H1 (cell line): ENCODE measurements around the gene TXNDC16. TPM values are rescaled to one million over a fixed set of nuclear protein-coding genes. Genes with fewer than 3 reads are reported as not detected.

Source experiments
- GTF2F1 ChIP-seq: IDR thresholded peaks from 2 replicates; pipeline ENCODE4 v1.6.1; 2012; ENCODE audit warnings: low read depth, low read length, improper control_type of control experiment, borderline replicate concordance
- HDAC2 ChIP-seq, 2 experiments: fragments of 300-600 bp in 1 of 2; sonication (generic) in 1 of 2; IDR thresholded peaks; 2 replicates each; pipeline ENCODE4 v1.6.1; 2011 to 2012; ENCODE audit warnings: low read depth in 2 of 2, low read length in 2 of 2, mild to moderate bottlenecking in 2 of 2, moderate library complexity in 2 of 2, borderline replicate concordance in 1 of 2, inconsistent platforms in 1 of 2
- MAFK ChIP-seq: IDR thresholded peaks from 2 replicates; pipeline ENCODE4 v1.6.1; 2012; ENCODE audit warnings: low read depth, mild to moderate bottlenecking, improper control_type of control experiment, low read length
- RFX5 ChIP-seq: IDR thresholded peaks from 2 replicates; pipeline ENCODE4 v1.6.1; 2011; ENCODE audit warnings: low read depth, low read length, improper control_type of control experiment, borderline replicate concordance
- SRF ChIP-seq: IDR thresholded peaks from 2 replicates; pipeline ENCODE4 v1.6.1; 2011; ENCODE audit warnings: mild to moderate bottlenecking, low read depth, low read length, moderate library complexity
- YY1 ChIP-seq: IDR thresholded peaks from 2 replicates; pipeline ENCODE4 v1.6.1; 2011; ENCODE audit warnings: low read depth, mild to moderate bottlenecking, low read length
- polyA plus RNA-seq, 7 experiments: library from polyadenylated mRNA; depleted of rRNA in 3 of 7; stranded (reverse) in 5 of 7; unstranded in 2 of 7; fragments of >200 nt in 5 of 7; fragments of 200-250 nt in 2 of 7; gene quantifications; 1 replicate in 5 of 7; 2 replicates in 1 of 7; 4 replicates in 1 of 7; pipeline versions ENCODE4 v1.2.1 to v1.2.3, GENCODE V29; 2011 to 2013; ENCODE audit warnings: missing spikeins in 2 of 7, mixed read lengths in 2 of 7
- total RNA-seq: library from RNA; stranded (reverse); fragmentation: NEBNext Ultra II Directional; extraction: Animal tissue kit (Norgen Biotek cat#: 25700); gene quantifications from 2 replicates; pipeline ENCODE4 v1.2.1, GENCODE V29; 2021

The TXNDC16 gene
- total and polyA plus RNA-seq, 2 of the 8 experiments (the other 6 are each of a cell fraction or from before 2014, with no cell fraction given), result 6.7 to 14.3 TPM

DNA sequence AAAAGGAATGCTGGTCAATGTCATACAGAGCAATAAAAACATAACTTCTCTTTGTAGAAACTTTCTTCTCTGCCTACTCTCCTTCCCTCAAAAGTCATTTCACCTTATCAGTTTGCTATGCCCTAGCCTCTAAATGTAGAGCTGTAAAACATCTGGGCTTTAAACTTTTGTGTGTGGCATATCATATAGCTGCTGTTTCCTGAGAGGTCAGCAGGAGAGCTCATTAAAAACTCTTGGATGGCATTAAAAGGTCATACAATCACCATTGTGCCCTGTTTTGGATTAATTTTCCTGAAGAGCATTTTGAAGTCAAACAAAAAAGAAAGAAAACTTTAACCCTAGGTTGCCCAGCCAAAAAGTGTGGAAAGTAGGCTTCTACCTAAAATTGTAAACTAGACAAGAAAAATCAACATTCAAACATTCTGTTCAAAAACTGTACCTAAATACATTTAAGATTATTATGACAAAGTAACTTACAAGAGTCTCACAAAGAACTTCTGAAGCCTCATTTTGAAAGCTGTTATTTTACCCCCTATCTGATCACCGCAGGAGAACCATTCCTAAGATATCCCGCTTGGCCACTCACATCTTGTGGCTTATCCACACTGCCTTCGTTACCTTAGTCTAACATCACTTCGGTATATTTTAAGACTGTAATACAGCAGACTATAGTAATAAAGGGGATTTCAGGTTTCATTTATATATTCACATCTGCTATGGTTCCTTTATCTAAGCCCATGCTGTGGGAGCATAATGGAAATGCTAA, 38.1 kb downstream of the TXNDC16 start (continued):
- TF ChIP-seq RFX5 (no peak), GTF2F1 (no peak), YY1 (no peak), SRF (no peak), MAFK (no peak), HDAC2 (IDR thresholded peaks at IDR 0.05; ENCODE audit: borderline replicate concordance in 1 of 2, low read depth in 2 of 2, low read length in 2 of 2) (no peak)
- TF ChIP-seq, all 59 proteins: peak for 0
